ENCODE results near the gene C6orf52. TPM values are rescaled to one million over a fixed set of nuclear protein-coding genes. Genes with fewer than 3 reads are reported as not detected.

The C6orf52 gene
- total RNA-seq, 1 experiment from 2014 or later: 4.3 TPM

DNA sequence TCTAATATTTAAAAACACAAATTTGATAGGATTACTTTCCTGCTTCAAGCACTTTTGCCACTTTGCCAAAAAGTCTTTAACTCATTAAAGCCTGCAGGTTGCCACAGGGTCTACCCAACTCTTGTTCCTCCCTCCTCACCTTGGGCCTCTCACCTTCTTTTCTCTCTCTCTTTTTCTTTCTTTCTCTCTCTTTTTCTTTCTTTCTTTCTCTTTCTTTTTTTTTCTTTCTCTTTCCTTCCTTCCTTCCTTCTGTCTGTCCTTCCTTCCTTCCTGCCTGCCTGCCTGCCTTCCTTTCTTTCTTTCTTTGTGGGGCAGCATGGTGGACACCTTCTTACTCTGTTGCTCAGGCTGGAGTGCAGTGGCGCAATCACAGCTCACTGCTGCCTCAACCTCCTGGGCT, 50.2 kb downstream of the C6orf52 start:
- DNase-seq: no peak
- Histone ChIP-seq H3K4me1 (no peaks in the 10 kb centered on the region), H3K9me3 (no peaks in the 10 kb centered on the region), H3K4me3 (ENCODE audit: low read depth, low read length) (no peak overlapping the region), H3K27me3 (replicated peaks; ENCODE audit: control insufficient read depth, insufficient read depth, low read length) (no peaks in the 10 kb centered on the region), H3K36me3 (ENCODE audit: control insufficient read depth, insufficient read depth, low read length) (no peaks in the 10 kb centered on the region)
- no peaks in the 10 kb centered on the region for H3K27me3 Mint-ChIP-seq (ENCODE audit: insufficient read depth, unreplicated experiment)
- H3K36me3 Mint-ChIP-seq (ENCODE audit: insufficient read depth, unreplicated experiment): no peaks in the 10 kb centered on the region
- H3K4me1 Mint-ChIP-seq (ENCODE audit: low read depth, unreplicated experiment): peaks cover 10% of the 10 kb centered on the region
- BruUV-seq (replicated peaks): no TSS peak
- ChIA-PET POLR2A (no interaction called here), CTCF (no interaction called here)
- intact Hi-C loops (cut with micrococcal nuclease; ENCODE audit: unreplicated experiment): no loop called here
- no peak for TF ChIP-seq CTCF (IDR thresholded peaks at IDR 0.05; ENCODE audit: insufficient read depth in 1 of 2, low read depth in 1 of 2, low read length in 1 of 2, severe bottlenecking in 1 of 2, unreplicated experiment in 1 of 2)
- no peak overlapping the region for H3K4me3 Mint-ChIP-seq (ENCODE audit: unreplicated experiment)
- no peaks in the 10 kb centered on the region for H3K9me3 Mint-ChIP-seq (ENCODE audit: unreplicated experiment)
- H3K27ac Mint-ChIP-seq (ENCODE audit: unreplicated experiment): no peak overlapping the region

DNA sequence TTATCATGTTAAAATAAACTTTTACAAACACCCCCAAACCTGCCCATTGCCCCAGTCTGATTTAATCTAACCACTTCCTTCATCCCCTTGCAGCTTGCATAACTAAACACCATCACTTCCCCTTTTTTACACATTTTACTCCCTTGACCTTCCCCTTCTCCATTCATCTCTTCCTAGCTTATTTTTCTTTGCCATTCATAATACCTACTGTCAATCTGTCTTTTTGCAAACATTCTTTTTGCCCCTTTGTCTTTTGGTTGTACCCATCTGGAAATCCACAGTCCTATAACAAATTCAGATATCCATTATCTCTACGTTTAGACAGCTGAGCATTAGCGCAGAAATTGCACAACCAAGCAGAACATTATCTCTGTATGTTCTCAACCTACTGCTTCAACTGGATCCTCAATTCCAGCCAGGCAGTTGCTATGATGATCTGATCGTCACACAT, 51.2 kb downstream of the C6orf52 start:
- no peak for TF ChIP-seq CTCF (IDR thresholded peaks at IDR 0.05; ENCODE audit: insufficient read depth in 1 of 2, low read depth in 1 of 2, low read length in 1 of 2, severe bottlenecking in 1 of 2, unreplicated experiment in 1 of 2)
- intact Hi-C loops (cut with micrococcal nuclease; ENCODE audit: unreplicated experiment): no loop called here
- Mint-ChIP-seq H3K9me3 (ENCODE audit: unreplicated experiment) (no peaks in the 10 kb centered on the region), H3K27ac (ENCODE audit: unreplicated experiment) (no peak overlapping the region), H3K27me3 (ENCODE audit: insufficient read depth, unreplicated experiment) (no peaks in the 10 kb centered on the region), H3K4me3 (ENCODE audit: unreplicated experiment) (no peak overlapping the region), H3K4me1 (ENCODE audit: low read depth, unreplicated experiment) (peaks cover 10% of the 10 kb centered on the region), H3K36me3 (ENCODE audit: insufficient read depth, unreplicated experiment) (no peaks in the 10 kb centered on the region)
- H3K4me1 ChIP-seq: no peaks in the 10 kb centered on the region
- no TSS peak for BruUV-seq (replicated peaks)
- DNase-seq: no peak
- H3K9me3 ChIP-seq: no peaks in the 10 kb centered on the region
- ChIA-PET CTCF (no interaction called here), POLR2A (no interaction called here)
- H3K4me3 ChIP-seq (ENCODE audit: low read depth, low read length): no peak overlapping the region
- no peaks in the 10 kb centered on the region for H3K27me3 ChIP-seq (replicated peaks; ENCODE audit: control insufficient read depth, insufficient read depth, low read length)
- H3K36me3 ChIP-seq (ENCODE audit: control insufficient read depth, insufficient read depth, low read length): no peaks in the 10 kb centered on the region

DNA sequence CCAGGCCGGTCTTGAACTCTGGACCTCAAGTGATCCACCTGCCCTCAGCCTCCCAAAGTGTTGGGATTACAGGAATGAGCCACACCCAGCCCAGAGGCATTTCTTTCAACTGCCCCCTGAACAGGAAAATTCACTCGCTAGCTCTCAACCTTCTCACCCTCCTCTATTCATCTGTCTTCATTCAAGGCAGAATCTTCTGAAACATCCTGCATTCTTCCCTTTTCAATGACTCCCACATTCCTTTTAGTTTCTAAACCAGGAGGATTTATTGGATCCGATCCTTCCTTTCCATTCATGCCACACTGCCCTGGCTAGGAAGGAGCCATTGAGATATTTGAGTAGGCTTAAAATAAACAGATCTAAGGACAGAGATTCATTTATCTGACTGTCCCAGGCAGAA, 52.9 kb downstream of the C6orf52 start:
- ChIA-PET CTCF (no interaction called here), POLR2A (no interaction called here)
- DNase-seq: no peak
- Mint-ChIP-seq H3K27me3 (ENCODE audit: insufficient read depth, unreplicated experiment) (no peaks in the 10 kb centered on the region), H3K27ac (ENCODE audit: unreplicated experiment) (no peak overlapping the region), H3K36me3 (ENCODE audit: insufficient read depth, unreplicated experiment) (no peaks in the 10 kb centered on the region), H3K4me3 (ENCODE audit: unreplicated experiment) (no peak overlapping the region), H3K9me3 (ENCODE audit: unreplicated experiment) (no peaks in the 10 kb centered on the region), H3K4me1 (ENCODE audit: low read depth, unreplicated experiment) (peaks cover 10% of the 10 kb centered on the region)
- intact Hi-C loops (cut with micrococcal nuclease; ENCODE audit: unreplicated experiment): no loop called here
- no TSS peak for BruUV-seq (replicated peaks)
- no peaks in the 10 kb centered on the region for H3K27me3 ChIP-seq (replicated peaks; ENCODE audit: control insufficient read depth, insufficient read depth, low read length)
- H3K4me1 ChIP-seq: no peaks in the 10 kb centered on the region
- H3K36me3 ChIP-seq (ENCODE audit: control insufficient read depth, insufficient read depth, low read length): no peaks in the 10 kb centered on the region
- no peak for TF ChIP-seq CTCF (IDR thresholded peaks at IDR 0.05; ENCODE audit: insufficient read depth in 1 of 2, low read depth in 1 of 2, low read length in 1 of 2, severe bottlenecking in 1 of 2, unreplicated experiment in 1 of 2)
- H3K4me3 ChIP-seq (ENCODE audit: low read depth, low read length): no peak overlapping the region
- H3K9me3 ChIP-seq: no peaks in the 10 kb centered on the region
